Measurements from ENCODE around the gene GDPD5. TPM values are rescaled to one million over a fixed set of nuclear protein-coding genes. Genes with fewer than 3 reads are reported as not detected.

GDPD5 gene
- total and polyA plus RNA-seq, 9 of the 15 experiments (the other 6 are each of a cell fraction or from before 2014, with no cell fraction given) = 0.32 to 27.3 (median 8.0) TPM

DNA sequence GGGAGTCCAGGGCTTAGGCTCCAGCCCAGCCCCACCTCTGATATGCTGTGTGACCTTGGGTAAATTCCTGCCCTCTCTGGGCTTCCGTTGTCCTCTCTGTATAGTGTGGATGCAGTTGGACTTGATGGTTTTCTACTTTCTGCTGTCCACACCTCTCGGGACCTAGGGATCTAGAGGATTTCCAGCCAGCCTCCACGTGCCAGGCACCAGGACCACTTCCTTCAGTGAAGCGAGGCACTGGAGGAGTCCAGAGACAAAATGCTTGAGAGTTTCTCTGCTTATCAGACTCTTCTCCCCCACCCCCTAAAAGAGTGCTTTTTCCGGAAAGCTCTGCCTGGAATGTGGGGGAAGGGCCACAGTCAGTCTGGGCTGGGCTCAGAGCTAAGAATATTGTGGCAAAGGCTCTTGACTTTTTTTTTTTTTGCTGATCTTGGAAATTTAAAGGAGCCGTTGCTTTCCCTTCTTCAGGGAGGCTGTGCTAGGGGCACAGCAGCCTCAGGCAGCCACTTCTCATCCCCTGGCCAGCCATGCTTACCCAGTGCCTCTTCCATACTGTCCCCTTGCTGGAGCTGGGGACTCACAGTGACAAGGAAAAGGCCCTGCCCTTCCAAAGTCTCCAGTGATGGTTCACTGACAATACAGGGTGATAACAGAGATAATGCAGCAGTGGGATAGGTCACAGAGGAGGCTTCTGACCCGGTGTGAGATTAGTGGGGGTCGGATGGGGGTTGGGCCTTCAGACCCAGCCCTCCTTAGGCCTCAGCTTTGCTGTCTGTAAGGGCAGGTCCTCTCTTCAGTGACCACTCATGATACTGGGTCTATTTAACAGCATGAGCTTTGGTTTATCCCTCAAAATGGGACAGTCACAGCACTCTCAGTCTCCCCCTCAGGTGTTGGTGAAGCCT, 33.5 kb upstream of the GDPD5 start (continued):
- TF ChIP-seq ZBTB17 (CRISPR knock-in tag; IDR thresholded peaks at IDR 0.05) (no peak), ETV5 (CRISPR knock-in tag; IDR thresholded peaks at IDR 0.05; ENCODE audit: low read depth) (peak; percentile 52), SNIP1 (IDR thresholded peaks at IDR 0.05; ENCODE audit: low read depth) (no peak), ERF (CRISPR knock-in tag; IDR thresholded peaks at IDR 0.05) (no peak), ZBED1 (IDR thresholded peaks at IDR 0.05) (no peak), SAP30 (IDR thresholded peaks at IDR 0.05; ENCODE audit: borderline replicate concordance, insufficient read depth, low read depth, low read length, poor library complexity, severe bottlenecking) (no peak), CBX2 (IDR thresholded peaks at IDR 0.05; ENCODE audit: insufficient read depth, low read length, poor library complexity, severe bottlenecking) (no peak)
- TF ChIP-seq, protein P1, sequence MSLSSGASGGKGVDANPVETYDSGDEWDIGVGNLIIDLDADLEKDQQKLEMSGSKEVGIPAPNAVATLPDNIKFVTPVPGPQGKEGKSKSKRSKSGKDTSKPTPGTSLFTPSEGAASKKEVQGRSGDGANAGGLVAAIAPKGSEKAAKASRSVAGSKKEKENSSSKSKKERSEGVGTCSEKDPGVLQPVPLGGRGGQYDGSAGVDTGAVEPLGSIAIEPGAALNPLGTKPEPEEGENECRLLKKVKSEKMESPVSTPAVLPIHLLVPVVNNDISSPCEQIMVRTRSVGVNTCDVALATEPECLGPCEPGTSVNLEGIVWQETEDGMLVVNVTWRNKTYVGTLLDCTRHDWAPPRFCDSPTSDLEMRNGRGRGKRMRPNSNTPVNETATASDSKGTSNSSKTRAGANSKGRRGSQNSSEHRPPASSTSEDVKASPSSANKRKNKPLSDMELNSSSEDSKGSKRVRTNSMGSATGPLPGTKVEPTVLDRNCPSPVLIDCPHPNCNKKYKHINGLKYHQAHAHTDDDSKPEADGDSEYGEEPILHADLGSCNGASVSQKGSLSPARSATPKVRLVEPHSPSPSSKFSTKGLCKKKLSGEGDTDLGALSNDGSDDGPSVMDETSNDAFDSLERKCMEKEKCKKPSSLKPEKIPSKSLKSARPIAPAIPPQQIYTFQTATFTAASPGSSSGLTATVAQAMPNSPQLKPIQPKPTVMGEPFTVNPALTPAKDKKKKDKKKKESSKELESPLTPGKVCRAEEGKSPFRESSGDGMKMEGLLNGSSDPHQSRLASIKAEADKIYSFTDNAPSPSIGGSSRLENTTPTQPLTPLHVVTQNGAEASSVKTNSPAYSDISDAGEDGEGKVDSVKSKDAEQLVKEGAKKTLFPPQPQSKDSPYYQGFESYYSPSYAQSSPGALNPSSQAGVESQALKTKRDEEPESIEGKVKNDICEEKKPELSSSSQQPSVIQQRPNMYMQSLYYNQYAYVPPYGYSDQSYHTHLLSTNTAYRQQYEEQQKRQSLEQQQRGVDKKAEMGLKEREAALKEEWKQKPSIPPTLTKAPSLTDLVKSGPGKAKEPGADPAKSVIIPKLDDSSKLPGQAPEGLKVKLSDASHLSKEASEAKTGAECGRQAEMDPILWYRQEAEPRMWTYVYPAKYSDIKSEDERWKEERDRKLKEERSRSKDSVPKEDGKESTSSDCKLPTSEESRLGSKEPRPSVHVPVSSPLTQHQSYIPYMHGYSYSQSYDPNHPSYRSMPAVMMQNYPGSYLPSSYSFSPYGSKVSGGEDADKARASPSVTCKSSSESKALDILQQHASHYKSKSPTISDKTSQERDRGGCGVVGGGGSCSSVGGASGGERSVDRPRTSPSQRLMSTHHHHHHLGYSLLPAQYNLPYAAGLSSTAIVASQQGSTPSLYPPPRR (CRISPR knock-in tag; IDR thresholded peaks at IDR 0.05; ENCODE audit: borderline replicate concordance) = no peak
- TF ChIP-seq, protein P2, sequence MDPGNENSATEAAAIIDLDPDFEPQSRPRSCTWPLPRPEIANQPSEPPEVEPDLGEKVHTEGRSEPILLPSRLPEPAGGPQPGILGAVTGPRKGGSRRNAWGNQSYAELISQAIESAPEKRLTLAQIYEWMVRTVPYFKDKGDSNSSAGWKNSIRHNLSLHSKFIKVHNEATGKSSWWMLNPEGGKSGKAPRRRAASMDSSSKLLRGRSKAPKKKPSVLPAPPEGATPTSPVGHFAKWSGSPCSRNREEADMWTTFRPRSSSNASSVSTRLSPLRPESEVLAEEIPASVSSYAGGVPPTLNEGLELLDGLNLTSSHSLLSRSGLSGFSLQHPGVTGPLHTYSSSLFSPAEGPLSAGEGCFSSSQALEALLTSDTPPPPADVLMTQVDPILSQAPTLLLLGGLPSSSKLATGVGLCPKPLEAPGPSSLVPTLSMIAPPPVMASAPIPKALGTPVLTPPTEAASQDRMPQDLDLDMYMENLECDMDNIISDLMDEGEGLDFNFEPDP (CRISPR knock-in tag; IDR thresholded peaks at IDR 0.05) = no peak
- TF ChIP-seq, protein P3, sequence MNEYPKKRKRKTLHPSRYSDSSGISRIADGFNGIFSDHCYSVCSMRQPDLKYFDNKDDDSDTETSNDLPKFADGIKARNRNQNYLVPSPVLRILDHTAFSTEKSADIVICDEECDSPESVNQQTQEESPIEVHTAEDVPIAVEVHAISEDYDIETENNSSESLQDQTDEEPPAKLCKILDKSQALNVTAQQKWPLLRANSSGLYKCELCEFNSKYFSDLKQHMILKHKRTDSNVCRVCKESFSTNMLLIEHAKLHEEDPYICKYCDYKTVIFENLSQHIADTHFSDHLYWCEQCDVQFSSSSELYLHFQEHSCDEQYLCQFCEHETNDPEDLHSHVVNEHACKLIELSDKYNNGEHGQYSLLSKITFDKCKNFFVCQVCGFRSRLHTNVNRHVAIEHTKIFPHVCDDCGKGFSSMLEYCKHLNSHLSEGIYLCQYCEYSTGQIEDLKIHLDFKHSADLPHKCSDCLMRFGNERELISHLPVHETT (CRISPR knock-in tag; conservative IDR thresholded peaks at IDR 0.05 in 1 of 2, IDR thresholded peaks at IDR 0.05 in 1 of 2) = no peak; a peak in 1 of 4 replicates
